Measurements from ENCODE around the gene GOSR2.
"Not testable (repeated sequence)": the region's sequence is repeated elsewhere in the genome, so short reads cannot be mapped to it uniquely, and the experiment has no call there.

The GOSR2 gene

DNA sequence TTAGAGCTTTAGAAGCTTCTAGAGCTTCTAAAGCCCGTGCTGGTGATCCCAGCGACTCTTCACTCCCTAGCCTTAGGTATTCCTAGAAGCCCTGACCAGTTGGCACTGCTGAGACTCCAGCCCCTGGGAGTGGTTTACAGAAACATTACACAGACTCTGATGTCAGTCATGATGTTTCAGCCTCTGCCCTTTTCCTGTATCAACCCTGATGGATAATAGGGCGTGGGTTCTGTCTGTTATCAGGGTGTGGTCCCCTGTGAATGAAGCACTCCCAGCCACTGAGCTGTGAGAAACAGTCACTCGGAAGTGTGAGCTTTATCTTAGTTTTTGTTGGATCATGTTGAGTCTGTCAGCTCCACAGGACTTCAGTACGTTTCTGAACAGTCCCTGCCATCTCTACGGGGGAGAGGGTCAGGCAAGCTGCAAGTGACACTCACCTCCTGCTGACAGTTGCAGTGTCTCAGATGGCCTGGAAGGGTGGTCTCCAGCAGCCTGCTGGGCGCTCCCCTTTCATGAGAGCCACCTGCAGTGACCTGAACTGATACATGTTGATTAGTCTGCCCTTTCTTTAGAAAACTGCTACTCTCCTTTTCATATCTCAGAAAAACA, 12.8 kb downstream of the GOSR2 start:
- ATAC-seq = no peak
- no peak overlapping the region for H3K4me3 Mint-ChIP-seq
- no peaks in the 10 kb centered on the region for H3K4me1 Mint-ChIP-seq
- H3K36me3 Mint-ChIP-seq = peaks cover 69% of the 10 kb centered on the region
- H3K27me3 Mint-ChIP-seq = no peaks in the 10 kb centered on the region
- H3K27ac Mint-ChIP-seq = no peak overlapping the region
- no peaks in the 10 kb centered on the region for H3K9me3 Mint-ChIP-seq

- Mint-ChIP-seq H3K9me3 (no peaks in the 10 kb centered on the region), H3K27me3 (no peaks in the 10 kb centered on the region), H3K27ac (peak overlapping the region; percentile 60), H3K4me1 (peaks cover 13% of the 10 kb centered on the region), H3K4me3 (no peak overlapping the region), H3K36me3 (peaks cover 31% of the 10 kb centered on the region)
- ATAC-seq = peak; percentile 88
Observed at GRCh38 chr17:46940692-46941404, 17.9 kb downstream of the GOSR2 start.

- peaks cover 13% of the 10 kb centered on the region for H3K4me1 Mint-ChIP-seq
- peaks cover 20% of the 10 kb centered on the region for H3K36me3 Mint-ChIP-seq
- H3K9me3 Mint-ChIP-seq = no peaks in the 10 kb centered on the region
- peak overlapping the region; percentile 2 for H3K27ac Mint-ChIP-seq
- H3K27me3 Mint-ChIP-seq = no peaks in the 10 kb centered on the region
- H3K4me3 Mint-ChIP-seq = no peak overlapping the region
- ATAC-seq = peak; percentile 57
Observed at GRCh38 chr17:46942441-46943217, 19.7 kb downstream of the GOSR2 start.

- H3K27ac Mint-ChIP-seq = peak overlapping the region; percentile 51
- ATAC-seq = no peak
Observed at GRCh38 chr17:46943218-46943500, 20.2 kb downstream of the GOSR2 start.

DNA sequence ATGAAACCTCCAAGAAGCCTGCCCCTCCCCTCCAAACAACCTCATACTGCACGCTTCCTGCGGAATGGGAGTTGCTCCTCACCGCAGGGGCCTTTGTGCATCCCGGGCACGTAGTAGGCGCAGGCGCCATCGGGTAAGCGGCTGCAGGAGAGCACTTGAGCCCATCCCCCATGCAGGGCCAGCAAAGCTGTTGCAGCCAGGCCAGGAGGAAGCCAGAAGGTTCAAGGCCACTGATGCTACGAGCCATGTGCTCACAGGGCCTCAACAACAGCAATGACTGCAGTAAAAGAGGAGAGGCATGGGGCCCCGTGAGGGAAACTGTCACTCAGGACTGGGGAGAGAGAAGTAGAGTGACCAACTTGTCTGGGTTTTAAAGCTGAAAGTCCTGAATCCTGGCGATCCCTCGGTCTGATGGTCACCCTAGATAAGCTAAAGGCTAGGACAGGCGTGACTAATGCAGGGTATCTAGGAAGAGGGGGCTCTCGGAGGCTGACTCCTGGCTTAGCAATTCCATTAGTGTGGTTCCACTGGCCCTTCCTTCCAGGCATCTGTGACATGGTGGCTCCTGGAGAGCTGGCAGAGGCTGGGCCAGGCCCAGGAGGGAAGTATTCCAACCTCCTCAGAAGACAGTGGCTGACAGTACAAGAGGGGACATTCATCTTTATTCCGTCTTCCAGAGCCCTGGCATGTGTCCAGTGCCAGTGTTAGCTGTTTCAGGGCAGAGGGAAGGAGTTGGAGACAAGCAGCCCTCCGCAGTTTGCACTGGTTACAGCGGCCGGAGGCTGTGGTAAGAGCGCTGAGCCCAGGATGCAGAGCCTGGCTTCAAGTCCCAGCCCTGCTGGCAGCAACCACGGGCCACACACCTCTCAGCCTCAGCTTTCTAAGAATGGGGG, 20.8 kb downstream of the GOSR2 start:
- Mint-ChIP-seq H3K36me3 (peaks cover 15% of the 10 kb centered on the region), H3K27me3 (no peaks in the 10 kb centered on the region), H3K4me3 (no peak overlapping the region), H3K9me3 (no peaks in the 10 kb centered on the region), H3K27ac (peak overlapping the region; percentile 51), H3K4me1 (peaks cover 13% of the 10 kb centered on the region)
- no peak for ATAC-seq

More at GRCh38 chr17:46943218-46943500, 20.2 kb downstream of the GOSR2 start:
- peaks cover 13% of the 10 kb centered on the region for H3K4me1 Mint-ChIP-seq
- H3K4me3 Mint-ChIP-seq = no peak overlapping the region
- peaks cover 20% of the 10 kb centered on the region for H3K36me3 Mint-ChIP-seq
- H3K9me3 Mint-ChIP-seq = no peaks in the 10 kb centered on the region
- no peaks in the 10 kb centered on the region for H3K27me3 Mint-ChIP-seq

DNA sequence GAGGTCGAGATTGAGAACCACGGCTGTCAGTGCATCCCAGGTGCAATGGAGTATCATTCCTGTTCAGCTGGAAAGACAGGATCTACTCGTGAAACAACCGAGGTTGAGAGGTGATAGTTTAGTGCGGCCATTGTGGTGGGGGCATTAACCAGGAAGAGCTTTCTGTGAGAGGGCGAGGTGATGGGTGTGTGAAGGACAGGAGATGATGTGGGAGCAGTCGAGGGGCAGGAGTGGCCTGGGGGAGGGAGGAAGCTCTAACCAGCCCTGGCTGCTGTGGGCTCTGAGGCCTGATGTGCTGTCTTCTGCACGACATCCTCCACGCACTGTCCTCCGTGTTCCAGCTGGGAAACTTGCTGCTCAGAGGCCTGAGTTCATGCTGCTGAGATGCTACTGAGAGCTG, 22.0 kb downstream of the GOSR2 start:
- H3K27ac Mint-ChIP-seq = no peak overlapping the region
- no peaks in the 10 kb centered on the region for H3K27me3 Mint-ChIP-seq
- peaks cover 13% of the 10 kb centered on the region for H3K36me3 Mint-ChIP-seq
- ATAC-seq = no peak
- peaks cover 13% of the 10 kb centered on the region for H3K4me1 Mint-ChIP-seq
- H3K9me3 Mint-ChIP-seq = no peaks in the 10 kb centered on the region
- H3K4me3 Mint-ChIP-seq = no peak overlapping the region

DNA sequence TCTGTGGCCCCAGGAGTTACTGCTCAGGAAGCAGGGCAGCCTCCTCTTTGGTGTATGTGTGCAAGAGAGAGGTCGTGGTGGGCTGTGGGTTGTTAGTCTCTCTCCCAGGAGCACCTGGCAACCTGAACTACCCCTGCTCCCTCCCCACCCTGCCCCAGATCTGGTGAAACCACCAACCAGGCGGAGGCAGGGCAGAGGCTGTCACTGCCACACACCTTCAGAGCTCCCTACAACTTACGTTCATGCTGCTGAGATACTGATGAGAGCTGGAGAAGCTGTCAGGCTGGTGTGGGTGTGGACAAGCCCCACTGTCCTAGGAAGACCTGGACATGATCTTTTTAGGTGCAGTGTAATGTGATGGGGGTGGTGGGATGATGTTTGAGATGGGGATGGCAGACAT, 24.3 kb downstream of the GOSR2 start:
- H3K27ac Mint-ChIP-seq = no peak overlapping the region
- peaks cover 13% of the 10 kb centered on the region for H3K4me1 Mint-ChIP-seq
- no peaks in the 10 kb centered on the region for H3K27me3 Mint-ChIP-seq
- no peaks in the 10 kb centered on the region for H3K9me3 Mint-ChIP-seq
- H3K4me3 Mint-ChIP-seq = no peak overlapping the region
- ATAC-seq = no peak
- peaks cover 10% of the 10 kb centered on the region for H3K36me3 Mint-ChIP-seq

DNA sequence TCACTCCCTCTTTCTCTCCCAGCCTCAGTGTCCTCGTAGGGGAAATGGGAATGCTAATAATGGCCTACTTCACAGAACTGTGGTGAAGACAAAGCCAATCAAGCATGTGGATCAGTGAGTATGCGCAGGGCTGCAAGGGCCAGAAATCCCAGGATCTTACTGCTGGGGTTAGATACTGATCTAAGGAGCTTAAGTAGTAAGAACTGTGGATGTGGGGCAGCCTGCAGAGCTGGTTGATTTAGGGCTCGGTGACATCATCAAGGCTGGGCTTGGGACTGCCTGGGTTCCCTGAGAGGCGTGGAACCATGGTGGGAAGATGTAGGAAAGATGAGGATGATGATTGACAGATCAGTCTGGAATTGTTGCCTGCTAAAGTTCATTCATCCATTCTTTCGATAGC, 25.6 kb downstream of the GOSR2 start:
- ATAC-seq = no peak
- H3K4me3 Mint-ChIP-seq = no peak overlapping the region
- H3K27me3 Mint-ChIP-seq = no peaks in the 10 kb centered on the region
- peaks cover 10% of the 10 kb centered on the region for H3K36me3 Mint-ChIP-seq
- H3K9me3 Mint-ChIP-seq = no peaks in the 10 kb centered on the region
- no peak overlapping the region for H3K27ac Mint-ChIP-seq
- peaks cover 7% of the 10 kb centered on the region for H3K4me1 Mint-ChIP-seq

DNA sequence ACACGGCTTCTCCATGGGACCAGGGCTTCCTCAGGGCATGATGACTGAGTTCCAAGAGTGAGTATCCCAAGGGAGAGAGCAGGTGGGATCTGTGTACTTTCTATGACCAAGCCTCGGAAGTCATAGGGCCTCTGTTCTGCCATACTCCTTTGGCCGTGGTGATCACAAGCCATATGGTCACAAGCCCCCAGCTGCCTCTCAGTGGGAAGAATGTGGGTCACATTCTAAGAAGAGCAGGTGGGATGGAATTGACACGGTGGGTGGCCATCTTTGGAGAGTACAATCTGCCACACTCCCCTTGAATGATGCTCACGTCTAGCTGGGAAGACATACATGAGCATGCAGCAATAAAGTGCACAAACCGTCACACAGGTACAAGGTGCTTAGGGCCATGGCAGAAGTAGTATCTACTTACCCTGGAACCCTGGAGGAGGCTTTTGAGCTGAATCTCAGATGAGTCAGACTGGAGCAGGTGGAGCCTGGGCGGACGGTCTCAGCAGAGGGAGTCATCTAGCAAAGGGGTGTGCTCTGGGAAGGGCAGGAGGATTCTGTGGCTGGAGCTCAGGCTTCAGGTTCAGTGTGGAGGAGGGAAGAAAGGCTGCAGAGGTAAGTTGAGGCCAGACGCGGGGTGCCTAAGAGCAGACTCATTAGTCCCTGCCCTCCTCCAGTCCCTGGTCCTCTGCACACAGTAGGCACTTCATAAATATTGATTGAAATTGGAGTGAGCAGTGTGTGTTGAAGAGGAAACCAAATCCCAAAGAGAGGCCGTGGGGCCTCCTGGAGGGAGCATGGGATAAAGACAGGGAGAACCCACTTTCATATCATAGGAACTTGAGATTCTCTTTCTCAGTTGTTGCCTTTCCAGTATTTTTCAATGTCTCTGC, 26.6 kb downstream of the GOSR2 start:
- H3K4me1 Mint-ChIP-seq = no peaks in the 10 kb centered on the region
- no peak overlapping the region for H3K27ac Mint-ChIP-seq
- H3K36me3 Mint-ChIP-seq = peaks cover 10% of the 10 kb centered on the region
- H3K9me3 Mint-ChIP-seq = no peaks in the 10 kb centered on the region
- no peaks in the 10 kb centered on the region for H3K27me3 Mint-ChIP-seq
- no peak overlapping the region for H3K4me3 Mint-ChIP-seq
- no peak for ATAC-seq

DNA sequence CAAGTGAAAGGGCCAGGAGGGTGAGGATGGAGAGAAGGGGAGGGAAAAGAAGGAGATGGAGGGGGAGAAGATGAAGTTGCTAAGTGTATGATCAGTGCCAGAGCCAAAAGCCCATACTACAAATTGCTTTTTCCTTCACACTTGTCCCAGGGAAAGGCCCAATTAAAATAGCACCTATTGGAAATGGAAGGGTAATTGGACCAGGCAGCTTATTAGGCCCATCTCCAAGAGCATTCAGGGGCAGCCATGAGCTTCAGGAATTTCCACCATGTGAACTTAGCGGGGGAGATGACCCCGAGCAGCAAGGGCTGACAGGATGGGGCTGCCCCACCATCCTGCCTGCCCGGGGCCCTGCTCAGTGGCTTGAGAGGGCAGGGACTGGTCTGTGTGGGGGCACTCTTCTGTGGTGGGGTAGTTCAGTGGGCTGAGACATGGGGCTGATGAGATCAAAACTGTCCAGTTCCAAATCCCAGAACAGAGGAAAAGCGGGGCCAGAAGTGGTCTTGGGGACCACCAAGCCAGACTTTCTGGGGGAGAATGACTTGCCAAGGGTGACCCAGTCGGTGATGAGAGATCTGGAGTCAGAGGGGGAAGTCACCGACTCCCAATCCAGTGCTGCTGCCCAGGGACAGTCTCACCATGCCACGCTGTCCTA, 27.5 kb downstream of the GOSR2 start:
- Mint-ChIP-seq H3K9me3 (no peaks in the 10 kb centered on the region), H3K4me1 (no peaks in the 10 kb centered on the region), H3K27me3 (no peaks in the 10 kb centered on the region), H3K4me3 (no peak overlapping the region), H3K36me3 (peaks cover 13% of the 10 kb centered on the region), H3K27ac (no peak overlapping the region)
- no peak for ATAC-seq

GRCh38 chr17:46950997-46951621, 28.1 kb downstream of the GOSR2 start:
- Mint-ChIP-seq H3K4me3 (no peak overlapping the region), H3K27ac (no peak overlapping the region), H3K36me3 (peaks cover 19% of the 10 kb centered on the region), H3K27me3 (no peaks in the 10 kb centered on the region), H3K9me3 (no peaks in the 10 kb centered on the region), H3K4me1 (no peaks in the 10 kb centered on the region)
- no peak for ATAC-seq

DNA sequence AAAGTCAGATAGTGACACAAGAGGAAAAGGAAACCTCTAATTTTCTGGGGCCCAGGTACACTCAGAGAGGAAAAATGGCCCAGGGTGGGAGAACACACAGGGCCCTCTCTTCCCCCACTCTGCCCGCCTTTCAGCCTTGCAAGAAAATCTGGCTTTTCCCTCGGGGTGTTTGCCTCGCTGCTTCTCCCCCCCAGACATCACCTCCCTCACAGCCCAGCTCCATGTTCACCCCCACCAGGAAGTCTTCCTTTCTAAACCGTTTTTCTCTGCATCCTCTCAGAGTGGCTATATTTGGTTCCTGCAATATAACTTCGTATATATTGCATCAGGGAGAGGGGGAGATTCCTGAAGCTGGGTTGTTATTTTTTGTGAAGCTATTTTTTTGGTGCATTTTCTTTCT, 28.7 kb downstream of the GOSR2 start:
- no peaks in the 10 kb centered on the region for H3K9me3 Mint-ChIP-seq
- no peak overlapping the region for H3K4me3 Mint-ChIP-seq
- no peaks in the 10 kb centered on the region for H3K4me1 Mint-ChIP-seq
- H3K36me3 Mint-ChIP-seq = peaks cover 19% of the 10 kb centered on the region
- no peak for ATAC-seq
- H3K27me3 Mint-ChIP-seq = no peaks in the 10 kb centered on the region
- no peak overlapping the region for H3K27ac Mint-ChIP-seq

GRCh38 chr17:46952115-46952514, 29.2 kb downstream of the GOSR2 start:
- Mint-ChIP-seq H3K27ac (no peak overlapping the region), H3K27me3 (peaks cover 1% of the 10 kb centered on the region), H3K4me3 (no peak overlapping the region), H3K4me1 (no peaks in the 10 kb centered on the region), H3K9me3 (no peaks in the 10 kb centered on the region), H3K36me3 (peaks cover 19% of the 10 kb centered on the region)
- ATAC-seq = no peak

GRCh38 chr17:46953191-46953590, 30.2 kb downstream of the GOSR2 start:
- H3K9me3 Mint-ChIP-seq, ATAC-seq, H3K4me1 Mint-ChIP-seq, H3K4me3 Mint-ChIP-seq, H3K27ac Mint-ChIP-seq: not testable (repeated sequence)
- peaks cover 29% of the 10 kb centered on the region for H3K36me3 Mint-ChIP-seq
- peaks cover 12% of the 10 kb centered on the region for H3K27me3 Mint-ChIP-seq
